Measurements from ENCODE around the gene CYP2A7.
A peak's percentile ranks its signal among the peaks of the same experiment; 100 is the strongest.
"Not testable (repeated sequence)": the region's sequence is repeated elsewhere in the genome, so short reads cannot be mapped to it uniquely, and the experiment has no call there.

CYP2A7 gene

GRCh38 chr19:40838477-40838876 is 43.6 kb downstream of the CYP2A7 start:
- not testable (repeated sequence) for DNase-seq (ENCODE audit: low read depth in 2 of 2); H3K4me3 ChIP-seq (replicated peaks in 1 of 2; ENCODE audit: low read depth in 2 of 2, low read length in 2 of 2)

- DNase-seq (ENCODE audit: low read depth in 2 of 2): no peak
- no peak overlapping the region for H3K4me3 ChIP-seq (replicated peaks in 1 of 2; ENCODE audit: low read depth in 2 of 2, low read length in 2 of 2)
- TF ChIP-seq CTCF (IDR thresholded peaks at IDR 0.05; ENCODE audit: low read depth, low read length): no peak
Measured at GRCh38 chr19:40836754-40837429, 45.1 kb downstream of the CYP2A7 start.

GRCh38 chr19:40833728-40834533 is 48.1 kb downstream of the CYP2A7 start:
- H3K4me3 ChIP-seq (replicated peaks in 1 of 2; ENCODE audit: low read depth in 2 of 2, low read length in 2 of 2); DNase-seq (ENCODE audit: low read depth in 2 of 2): not testable (repeated sequence)

GRCh38 chr19:40832431-40832790 is 49.6 kb downstream of the CYP2A7 start:
- H3K4me3 ChIP-seq (replicated peaks in 1 of 2; ENCODE audit: low read depth in 2 of 2, low read length in 2 of 2); DNase-seq (ENCODE audit: low read depth in 2 of 2): not testable (repeated sequence)

GRCh38 chr19:40831502-40832430 is 50.3 kb downstream of the CYP2A7 start:
- H3K4me3 ChIP-seq (replicated peaks in 1 of 2; ENCODE audit: low read depth in 2 of 2, low read length in 2 of 2): no peak overlapping the region
- DNase-seq (ENCODE audit: low read depth in 2 of 2): peak; percentile 79 to 96
- TF ChIP-seq CTCF (IDR thresholded peaks at IDR 0.05; ENCODE audit: low read depth, low read length): no peak

- not testable (repeated sequence) for H3K4me3 ChIP-seq (replicated peaks in 1 of 2; ENCODE audit: low read depth in 2 of 2, low read length in 2 of 2); DNase-seq (ENCODE audit: low read depth in 2 of 2)
Measured at GRCh38 chr19:40830741-40831140, 51.3 kb downstream of the CYP2A7 start.

- no peak for DNase-seq (ENCODE audit: low read depth in 2 of 2)
- TF ChIP-seq CTCF (IDR thresholded peaks at IDR 0.05; ENCODE audit: low read depth, low read length): no peak
- H3K4me3 ChIP-seq (replicated peaks in 1 of 2; ENCODE audit: low read depth in 2 of 2, low read length in 2 of 2): no peak overlapping the region
Measured at GRCh38 chr19:40829205-40829604, 52.8 kb downstream of the CYP2A7 start.

GRCh38 chr19:40827386-40828247 is 54.4 kb downstream of the CYP2A7 start:
- no peak for DNase-seq (ENCODE audit: low read depth in 2 of 2)
- no peak for TF ChIP-seq CTCF (IDR thresholded peaks at IDR 0.05; ENCODE audit: low read depth, low read length)
- no peak overlapping the region for H3K4me3 ChIP-seq (replicated peaks in 1 of 2; ENCODE audit: low read depth in 2 of 2, low read length in 2 of 2)

- DNase-seq (ENCODE audit: low read depth in 2 of 2); H3K4me3 ChIP-seq (replicated peaks in 1 of 2; ENCODE audit: low read depth in 2 of 2, low read length in 2 of 2): not testable (repeated sequence)
Measured at GRCh38 chr19:40826699-40827385, 55.2 kb downstream of the CYP2A7 start.

GRCh38 chr19:40826312-40826698 is 55.7 kb downstream of the CYP2A7 start:
- DNase-seq (ENCODE audit: low read depth in 2 of 2); H3K4me3 ChIP-seq (replicated peaks in 1 of 2; ENCODE audit: low read depth in 2 of 2, low read length in 2 of 2): not testable (repeated sequence)

GRCh38 chr19:40825460-40826095 is 56.5 kb downstream of the CYP2A7 start:
- not testable (repeated sequence) for H3K4me3 ChIP-seq (replicated peaks in 1 of 2; ENCODE audit: low read depth in 2 of 2, low read length in 2 of 2); DNase-seq (ENCODE audit: low read depth in 2 of 2)

All from cardiac fibroblast (primary cell).